ENCODE measurements around the gene RNF4. TPM values are rescaled to one million over a fixed set of nuclear protein-coding genes. Genes with fewer than 3 reads are reported as not detected.

The RNF4 gene
- total RNA-seq, 1 experiment from 2014 or later, result 45.6 TPM

- CTCF ChIA-PET, result no interaction called here
- intact Hi-C loops (cut with micrococcal nuclease; ENCODE audit: unreplicated experiment), result no loop called here
- Mint-ChIP-seq H3K4me1 (ENCODE audit: low read depth, unreplicated experiment) (no peaks in the 10 kb centered on the region), H3K27me3 (ENCODE audit: unreplicated experiment) (no peaks in the 10 kb centered on the region), H3K9me3 (ENCODE audit: low read depth, unreplicated experiment) (no peaks in the 10 kb centered on the region), H3K27ac (ENCODE audit: unreplicated experiment) (no peak overlapping the region), H3K36me3 (ENCODE audit: insufficient read depth, unreplicated experiment) (no peaks in the 10 kb centered on the region), H3K4me3 (ENCODE audit: low read depth, unreplicated experiment) (no peak overlapping the region)
- no TSS peak for BruUV-seq (replicated peaks)
- TF ChIP-seq CTCF (IDR thresholded peaks at IDR 0.05; ENCODE audit: unreplicated experiment), result no peak
- DNase-seq, result no peak
Measured at GRCh38 chr4:2445130-2445529, 23.8 kb upstream of the RNF4 start.

GRCh38 chr4:2445571-2445970, 23.3 kb upstream of the RNF4 start:
- Mint-ChIP-seq H3K9me3 (ENCODE audit: low read depth, unreplicated experiment) (no peaks in the 10 kb centered on the region), H3K4me3 (ENCODE audit: low read depth, unreplicated experiment) (no peak overlapping the region), H3K27me3 (ENCODE audit: unreplicated experiment) (no peaks in the 10 kb centered on the region), H3K27ac (ENCODE audit: unreplicated experiment) (no peak overlapping the region), H3K36me3 (ENCODE audit: insufficient read depth, unreplicated experiment) (no peaks in the 10 kb centered on the region), H3K4me1 (ENCODE audit: low read depth, unreplicated experiment) (no peaks in the 10 kb centered on the region)
- intact Hi-C loops (cut with micrococcal nuclease; ENCODE audit: unreplicated experiment), result no loop called here
- BruUV-seq (replicated peaks), result no TSS peak
- DNase-seq, result no peak
- TF ChIP-seq CTCF (IDR thresholded peaks at IDR 0.05; ENCODE audit: unreplicated experiment), result no peak
- CTCF ChIA-PET, result no interaction called here

- no peak overlapping the region for H3K4me3 Mint-ChIP-seq (ENCODE audit: low read depth, unreplicated experiment)
- no peak for TF ChIP-seq CTCF (IDR thresholded peaks at IDR 0.05; ENCODE audit: unreplicated experiment)
- H3K36me3 Mint-ChIP-seq (ENCODE audit: insufficient read depth, unreplicated experiment), result no peaks in the 10 kb centered on the region
- no peaks in the 10 kb centered on the region for H3K4me1 Mint-ChIP-seq (ENCODE audit: low read depth, unreplicated experiment)
- no peaks in the 10 kb centered on the region for H3K9me3 Mint-ChIP-seq (ENCODE audit: low read depth, unreplicated experiment)
- peaks cover 10% of the 10 kb centered on the region for H3K27me3 Mint-ChIP-seq (ENCODE audit: unreplicated experiment)
- CTCF ChIA-PET, result no interaction called here
- intact Hi-C loops (cut with micrococcal nuclease; ENCODE audit: unreplicated experiment), result no loop called here
- BruUV-seq (replicated peaks), result no TSS peak
- no peak for DNase-seq
- H3K27ac Mint-ChIP-seq (ENCODE audit: unreplicated experiment), result no peak overlapping the region
Measured at GRCh38 chr4:2446656-2447564, 22.0 kb upstream of the RNF4 start.

- no peak for TF ChIP-seq CTCF (IDR thresholded peaks at IDR 0.05; ENCODE audit: unreplicated experiment)
- intact Hi-C loops (cut with micrococcal nuclease; ENCODE audit: unreplicated experiment), result no loop called here
- Mint-ChIP-seq H3K4me3 (ENCODE audit: low read depth, unreplicated experiment) (no peak overlapping the region), H3K36me3 (ENCODE audit: insufficient read depth, unreplicated experiment) (no peaks in the 10 kb centered on the region), H3K9me3 (ENCODE audit: low read depth, unreplicated experiment) (no peaks in the 10 kb centered on the region), H3K27me3 (ENCODE audit: unreplicated experiment) (peaks cover 14% of the 10 kb centered on the region), H3K27ac (ENCODE audit: unreplicated experiment) (no peak overlapping the region), H3K4me1 (ENCODE audit: low read depth, unreplicated experiment) (no peaks in the 10 kb centered on the region)
- DNase-seq, result no peak
- CTCF ChIA-PET, result no interaction called here
- no TSS peak for BruUV-seq (replicated peaks)
Measured at GRCh38 chr4:2448589-2448988, 20.3 kb upstream of the RNF4 start.
